HG02943 (cell line): ENCODE data around the gene TNIK.
"Not testable (repeated sequence)": the region's sequence is repeated elsewhere in the genome, so short reads cannot be mapped to it uniquely, and the experiment has no call there.

Experiments used
- ATAC-seq: cut with Tn5 transposase; IDR thresholded peaks from one replicate; pipeline ENCODE4 v1.9.1; 2021; ENCODE audit warnings: mild to moderate bottlenecking, low read depth, moderate library complexity; ENCODE audit not compliant: unreplicated experiment

TNIK gene

DNA sequence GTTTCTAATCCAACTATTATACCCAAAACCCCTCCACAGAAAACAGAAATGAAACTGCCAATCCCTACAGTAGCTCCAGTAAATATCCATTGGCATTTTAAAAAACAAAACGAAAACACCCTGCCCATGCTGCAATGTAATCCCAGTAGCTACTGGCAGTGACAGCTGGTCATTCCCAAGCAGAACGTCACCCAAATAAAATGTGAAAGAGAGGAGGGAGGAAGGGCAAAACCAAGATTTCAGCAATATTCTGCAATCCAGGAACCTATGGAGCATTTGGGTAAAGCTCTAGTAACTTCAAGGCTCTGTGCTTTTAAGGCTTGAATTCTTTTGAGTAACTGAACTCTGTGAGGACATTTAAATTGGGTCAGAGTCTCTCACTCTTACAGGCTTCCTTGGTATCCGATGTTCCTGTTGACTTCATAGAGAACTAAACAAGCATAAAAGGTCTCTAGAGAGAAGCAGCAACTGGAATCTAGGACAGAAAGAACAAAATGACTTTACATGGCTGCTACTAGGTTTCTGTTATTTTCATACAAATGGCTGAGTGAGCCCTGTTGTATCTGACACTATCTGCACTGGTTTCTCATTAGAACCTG, 136.2 kb downstream of the TNIK start:
- no peak for ATAC-seq

DNA sequence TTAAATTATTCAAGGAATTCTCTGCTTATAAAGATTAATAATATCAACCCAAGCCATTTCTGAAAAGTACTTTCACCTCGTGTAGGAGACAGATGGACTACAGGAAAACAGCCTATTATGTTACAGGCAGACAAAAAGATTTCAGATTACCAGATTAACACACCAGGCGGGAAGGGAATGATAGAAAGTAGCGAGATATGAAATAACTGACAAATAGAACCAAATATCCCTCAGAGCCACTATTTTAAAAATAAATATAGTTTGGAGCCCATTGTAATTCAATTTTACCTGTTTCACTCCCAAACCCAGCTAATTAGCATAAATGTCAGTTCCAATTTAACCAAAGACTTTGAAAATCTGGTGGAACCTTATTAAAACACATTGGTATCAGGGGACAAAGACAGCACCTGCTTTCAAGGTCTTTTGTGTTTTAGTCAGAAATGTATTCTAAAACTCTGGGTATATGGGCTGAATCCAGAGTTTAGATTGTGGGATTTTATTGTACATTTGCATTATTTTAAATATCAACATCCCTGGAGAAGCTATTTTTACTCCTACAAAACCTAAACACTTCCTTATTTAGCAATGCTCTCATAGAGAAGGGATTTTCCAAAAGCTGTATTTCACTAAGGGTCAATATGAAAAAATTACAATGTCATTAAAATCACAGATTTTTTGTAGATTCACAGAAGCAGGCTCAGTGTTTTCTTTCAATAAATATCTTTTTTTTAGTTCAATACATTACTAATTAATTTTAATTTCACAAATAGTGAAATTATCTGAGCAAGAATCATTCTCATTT, 138.4 kb downstream of the TNIK start:
- no peak for ATAC-seq

DNA sequence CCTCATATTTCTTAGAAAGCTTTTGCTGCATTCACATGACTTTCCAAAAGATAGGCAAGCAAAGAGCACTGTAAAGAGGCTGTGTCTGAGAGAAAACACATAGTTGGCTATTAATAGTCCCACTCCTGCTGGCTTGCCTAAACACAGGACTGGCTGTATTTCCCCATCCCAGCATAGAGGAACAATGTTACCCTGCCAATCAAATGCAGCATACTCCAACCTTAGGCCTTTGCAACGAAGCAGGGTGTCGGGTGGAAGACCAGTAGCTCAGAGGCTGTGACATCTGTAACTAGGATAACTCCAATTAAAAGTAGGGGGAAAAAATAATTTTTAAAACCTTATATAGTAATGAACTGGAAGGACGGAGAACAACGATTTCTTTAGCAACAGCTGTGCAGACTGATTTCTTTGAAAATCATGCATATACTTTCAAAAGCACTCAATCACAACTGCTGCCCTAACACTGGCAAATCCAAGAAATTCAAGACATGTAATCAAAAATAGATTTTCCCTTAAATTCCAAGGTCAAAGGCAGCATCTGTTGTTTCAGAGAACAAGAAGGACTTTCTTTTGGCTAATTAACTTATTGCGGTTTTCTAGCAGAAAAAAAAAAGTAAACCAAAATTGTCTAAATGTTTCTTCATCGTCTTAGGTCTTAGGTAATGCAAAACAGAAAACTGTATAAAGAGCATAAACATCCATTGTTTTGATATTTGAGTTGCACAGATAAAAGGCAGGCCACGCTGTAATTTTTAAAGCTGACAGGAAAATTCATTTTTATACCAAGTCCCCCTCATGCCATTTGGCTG, 139.3 kb downstream of the TNIK start:
- no peak for ATAC-seq

DNA sequence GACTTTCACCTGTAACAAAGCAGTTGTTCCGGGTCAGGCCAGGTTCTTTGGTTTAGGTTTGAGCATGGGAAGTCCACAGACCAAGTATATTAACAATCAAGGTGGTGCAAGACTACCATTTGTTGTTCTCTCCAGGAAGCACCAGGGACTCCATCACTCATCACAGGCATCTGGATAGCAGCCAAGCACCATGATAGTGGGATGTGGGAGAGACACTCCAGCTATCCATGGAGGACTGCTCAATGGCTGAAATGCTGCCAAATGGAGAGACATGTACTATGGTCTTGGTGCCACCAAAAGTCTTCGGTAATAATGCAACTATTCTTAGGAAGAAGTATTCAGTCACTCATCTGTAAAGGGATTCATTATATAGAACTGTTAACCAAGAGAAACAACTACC, 143.0 kb downstream of the TNIK start:
- ATAC-seq = no peak

DNA sequence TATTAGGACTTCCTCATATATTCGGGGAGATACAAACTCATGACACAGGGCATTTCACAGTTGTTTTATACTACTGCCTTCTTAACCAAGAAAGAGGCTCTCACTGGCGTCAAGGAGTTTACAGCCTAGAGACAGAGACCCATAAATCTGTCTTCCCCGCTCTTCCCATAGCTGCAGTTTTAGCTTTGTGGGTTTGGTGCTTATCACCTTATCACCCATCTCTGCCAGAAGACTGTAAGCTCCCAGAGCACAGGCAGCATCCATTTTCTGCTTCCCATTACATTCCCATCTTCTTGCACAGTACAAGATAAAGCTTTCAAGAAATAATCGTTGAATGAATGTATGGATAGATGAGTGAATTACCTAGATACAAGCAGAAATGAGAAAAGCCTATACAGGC, 144.3 kb downstream of the TNIK start:
- no peak for ATAC-seq

DNA sequence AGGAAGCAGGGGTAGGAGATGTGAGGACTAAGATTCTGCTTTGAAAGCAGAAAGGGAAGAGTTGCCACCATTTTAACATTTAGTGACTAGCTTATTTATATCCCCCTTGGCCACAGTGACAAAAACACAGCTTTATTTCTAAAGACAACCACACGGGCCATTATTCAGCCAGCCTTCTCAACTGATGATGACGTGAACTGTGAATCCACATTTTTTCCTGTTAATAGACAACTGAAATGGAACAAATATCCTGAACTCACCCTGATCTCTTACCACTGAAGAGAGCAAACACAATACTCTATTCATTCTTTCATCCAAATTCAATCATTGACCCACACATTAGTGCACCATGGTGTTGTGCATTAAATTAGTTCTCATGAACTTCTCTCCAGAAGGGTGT, 145.1 kb downstream of the TNIK start:
- no peak for ATAC-seq

DNA sequence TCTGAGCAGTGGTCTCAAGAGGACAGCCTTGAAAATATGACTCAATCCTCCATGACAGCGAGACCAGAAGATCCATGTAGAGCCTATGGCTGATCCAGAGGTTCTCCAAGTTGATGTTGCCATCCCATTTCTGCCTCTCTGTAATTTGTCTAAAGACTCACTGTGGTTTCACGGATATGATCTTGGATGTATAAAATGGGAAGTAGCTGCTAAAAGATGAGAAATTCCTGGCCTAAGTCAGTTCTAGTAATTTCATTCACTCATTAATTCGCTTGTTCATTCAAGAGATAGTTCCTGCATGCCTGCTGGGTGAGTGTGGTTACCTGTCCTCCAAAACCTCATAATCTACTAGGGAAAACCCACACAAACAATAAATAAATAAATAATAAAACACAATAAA, 145.9 kb downstream of the TNIK start:
- no peak for ATAC-seq

DNA sequence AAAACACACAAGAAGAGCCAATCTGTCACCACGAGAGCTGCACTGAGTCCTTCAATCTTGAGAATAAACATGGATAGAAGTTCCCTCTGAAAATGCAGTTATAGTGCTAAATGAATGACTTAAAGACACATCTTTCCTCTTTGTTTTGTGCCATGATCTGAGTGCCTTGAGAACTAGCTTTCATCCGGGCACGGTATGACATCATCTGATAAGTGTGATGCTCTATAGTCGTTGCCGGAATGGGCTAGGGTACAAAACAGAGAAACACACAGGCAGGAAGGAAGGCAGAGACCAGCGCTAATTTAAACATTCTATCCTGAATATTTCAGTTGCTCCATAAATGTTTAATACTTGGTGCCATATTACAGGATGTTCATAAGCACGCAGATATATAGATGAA, 146.5 kb downstream of the TNIK start:
- no peak for ATAC-seq

DNA sequence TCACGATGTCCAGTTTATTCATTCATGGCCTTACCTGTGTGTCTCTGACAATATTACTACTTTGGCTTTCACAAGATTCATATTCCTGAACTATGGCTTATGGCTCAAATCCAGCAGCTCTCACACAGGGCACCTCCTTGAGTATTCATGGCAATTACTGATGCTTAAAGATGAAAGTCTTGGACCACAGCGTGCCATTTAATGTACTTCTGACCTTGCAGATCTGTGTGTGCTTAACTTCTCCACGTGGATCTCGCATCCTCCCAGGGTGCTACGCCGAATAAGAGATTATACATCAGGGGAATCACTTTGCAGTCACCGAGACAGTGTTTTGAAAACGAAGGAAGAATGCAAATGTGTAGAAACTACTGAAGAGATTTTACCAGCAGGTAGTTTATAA, 147.5 kb downstream of the TNIK start:
- ATAC-seq = no peak

DNA sequence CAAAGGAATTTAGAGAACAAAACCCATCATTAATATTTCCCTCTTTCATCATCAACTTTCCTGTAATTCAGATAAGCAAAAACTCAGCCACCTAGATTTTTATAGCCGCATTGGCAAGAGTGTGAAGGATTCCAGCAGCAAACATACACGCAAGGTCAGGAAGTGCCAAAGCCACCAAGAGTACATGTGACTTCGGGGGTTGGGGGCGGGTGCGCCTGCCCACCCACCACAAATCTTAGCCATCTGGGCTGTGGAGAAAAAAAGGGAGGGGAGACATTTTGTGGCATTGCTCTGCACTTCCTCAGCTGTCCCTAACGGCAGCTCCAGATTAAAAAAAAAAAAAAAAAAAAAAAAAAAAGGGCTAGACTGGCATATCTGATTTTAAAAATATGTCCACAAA, 148.4 kb downstream of the TNIK start:
- no peak for ATAC-seq

DNA sequence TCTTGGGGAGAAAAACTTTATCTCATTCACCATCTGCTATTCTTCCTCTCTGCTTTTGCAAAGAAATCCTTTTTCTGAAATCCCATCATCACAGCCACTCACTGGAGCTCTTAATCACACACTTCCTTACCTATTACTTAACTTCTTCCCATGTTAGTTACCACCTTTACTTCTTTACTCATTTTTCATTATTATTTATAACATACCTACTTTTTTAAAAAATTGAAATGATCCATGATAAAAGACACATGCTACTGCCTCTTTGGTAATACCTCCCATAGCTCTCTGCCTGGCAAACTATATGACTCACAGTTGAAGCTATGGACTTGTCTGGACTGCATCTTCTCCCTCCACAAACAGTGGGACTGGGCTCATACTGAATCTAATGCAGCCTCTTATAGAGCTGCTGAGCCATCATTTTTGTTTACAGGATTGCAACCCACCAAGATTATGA, 150.3 kb downstream of the TNIK start:
- ATAC-seq = no peak

DNA sequence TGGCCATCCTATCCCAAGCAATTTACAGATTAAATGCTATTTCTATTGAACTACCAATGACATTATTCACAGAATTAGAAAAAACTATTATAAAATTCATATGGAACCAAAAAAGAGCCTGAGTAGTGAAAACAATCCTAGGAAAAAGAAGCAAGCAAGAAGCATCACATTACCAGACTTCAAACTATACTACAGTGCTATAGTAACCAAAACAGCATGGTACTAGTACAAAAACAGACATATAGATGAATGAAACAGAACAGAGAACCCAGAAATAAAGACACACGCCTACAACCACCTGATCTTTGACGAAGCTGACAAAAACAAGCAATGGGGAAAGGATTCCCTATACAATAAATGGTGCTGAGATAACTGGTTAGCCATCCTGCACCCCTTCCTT, 152.2 kb downstream of the TNIK start:
- ATAC-seq = no peak

DNA sequence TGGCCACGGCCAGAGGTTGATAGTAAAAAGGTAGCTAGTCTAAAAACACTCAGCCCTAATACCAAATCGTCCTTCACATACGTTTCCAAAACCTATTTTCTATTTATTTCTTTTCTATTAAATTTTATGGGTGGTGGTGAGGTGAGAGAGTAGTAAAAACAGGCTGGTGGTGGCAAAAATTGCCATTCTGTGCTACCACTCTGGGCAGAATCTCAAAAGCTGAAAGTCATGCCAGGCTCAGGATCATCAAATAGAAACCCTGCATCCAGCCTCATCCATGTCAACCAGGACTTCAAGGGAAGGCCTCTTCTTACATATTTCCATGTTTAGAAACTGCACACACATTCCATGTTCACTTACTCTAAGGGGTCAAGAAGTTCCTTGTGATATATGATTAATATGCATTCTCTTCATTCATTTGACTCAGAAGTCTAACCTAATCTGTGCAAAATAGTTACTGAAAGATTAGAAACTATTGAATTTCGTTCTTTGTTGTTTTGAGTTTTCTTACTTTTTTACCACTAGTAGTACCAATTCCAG, 153.1 kb downstream of the TNIK start:
- no peak for ATAC-seq

DNA sequence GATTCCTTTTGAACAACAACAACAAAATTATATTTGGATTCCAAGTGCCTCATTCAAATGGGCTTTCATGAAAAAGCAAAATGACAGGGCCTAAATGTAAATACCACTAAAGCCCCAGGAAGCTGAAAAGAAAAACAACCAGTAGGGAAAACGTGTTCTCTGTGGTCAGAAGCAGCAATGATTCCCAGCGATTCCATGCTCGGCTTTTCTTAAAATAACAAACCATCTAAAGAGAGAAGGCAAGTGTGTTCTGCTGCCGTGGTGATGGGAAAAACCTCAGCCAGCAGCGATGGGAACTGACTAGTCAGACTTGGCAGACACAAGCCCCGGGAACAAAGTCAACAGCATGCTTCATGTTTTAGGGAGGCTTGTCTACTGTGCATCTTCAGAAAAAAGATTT, 153.6 kb downstream of the TNIK start:
- no peak for ATAC-seq

DNA sequence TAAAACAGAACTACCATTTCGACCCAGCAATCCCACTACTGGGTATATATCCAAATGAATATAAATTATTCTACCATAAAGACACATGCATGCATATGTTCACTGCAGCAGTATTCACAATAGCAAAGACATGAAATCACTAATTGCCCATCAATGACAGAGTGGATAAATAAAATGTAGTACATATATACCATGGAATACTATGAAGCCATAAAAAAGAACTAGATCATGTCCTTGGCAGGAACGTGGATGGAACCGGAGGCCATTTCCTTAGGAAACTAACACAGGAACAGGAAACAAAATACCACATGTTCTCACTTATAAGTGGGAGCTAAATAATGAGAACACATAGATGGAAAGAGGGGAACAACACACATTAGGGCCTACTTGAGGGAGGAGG, 154.4 kb downstream of the TNIK start:
- ATAC-seq = not testable (repeated sequence)

DNA sequence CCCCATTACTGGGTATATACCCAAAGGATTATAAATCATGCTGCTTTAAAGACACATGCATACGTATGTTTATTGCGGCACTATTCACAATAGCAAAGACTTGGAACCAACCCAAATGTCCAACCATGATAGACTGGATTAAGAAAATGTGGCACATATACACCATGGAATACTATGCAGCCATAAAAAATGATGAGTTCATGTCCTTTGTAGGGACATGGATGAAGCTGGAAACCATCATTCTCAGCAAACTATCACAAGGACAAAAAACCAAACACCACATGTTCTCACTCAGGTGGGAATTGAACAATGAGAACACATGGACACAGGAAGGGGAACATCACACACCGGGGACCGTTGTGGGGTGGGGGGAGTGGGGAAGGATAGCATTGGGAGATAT, 155.7 kb downstream of the TNIK start:
- not testable (repeated sequence) for ATAC-seq

DNA sequence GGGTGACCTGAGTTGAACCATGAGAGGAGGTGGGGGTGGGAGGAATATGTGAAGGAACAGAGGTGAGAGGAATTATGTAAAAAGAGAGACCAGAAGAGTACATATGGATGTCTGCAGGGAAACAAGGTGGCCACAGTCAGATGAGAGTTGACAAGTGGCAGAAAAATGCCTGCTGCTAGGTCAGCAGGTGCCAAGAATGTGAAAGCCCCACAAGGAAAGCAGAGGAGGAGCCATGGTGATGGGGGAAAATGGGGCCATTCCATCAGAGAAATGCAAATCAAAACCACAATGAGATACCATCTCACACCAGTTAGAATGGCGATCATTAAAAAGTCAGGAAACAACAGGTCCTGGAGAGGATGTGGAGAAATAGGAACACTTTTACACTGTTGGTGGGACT, 156.2 kb downstream of the TNIK start:
- ATAC-seq = not testable (repeated sequence)

DNA sequence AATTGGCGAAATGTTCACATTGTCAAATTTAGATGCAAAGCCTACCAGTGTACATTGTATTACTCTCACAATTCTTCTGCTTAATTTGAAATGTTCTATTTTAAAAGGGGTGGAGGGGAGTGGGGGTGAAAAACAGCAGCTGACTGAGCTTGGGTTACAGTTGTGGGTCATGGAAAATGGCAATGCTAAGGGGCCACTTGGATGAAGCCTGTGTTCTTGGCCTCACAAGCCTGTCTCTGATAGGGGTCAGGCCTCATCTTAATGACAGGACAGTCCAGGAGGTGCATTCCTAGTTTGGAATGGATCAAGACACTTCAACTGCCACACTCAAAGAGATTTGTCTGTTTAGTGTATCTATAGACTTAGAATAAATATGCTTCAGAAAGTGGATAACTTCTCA, 158.2 kb downstream of the TNIK start:
- ATAC-seq = no peak

DNA sequence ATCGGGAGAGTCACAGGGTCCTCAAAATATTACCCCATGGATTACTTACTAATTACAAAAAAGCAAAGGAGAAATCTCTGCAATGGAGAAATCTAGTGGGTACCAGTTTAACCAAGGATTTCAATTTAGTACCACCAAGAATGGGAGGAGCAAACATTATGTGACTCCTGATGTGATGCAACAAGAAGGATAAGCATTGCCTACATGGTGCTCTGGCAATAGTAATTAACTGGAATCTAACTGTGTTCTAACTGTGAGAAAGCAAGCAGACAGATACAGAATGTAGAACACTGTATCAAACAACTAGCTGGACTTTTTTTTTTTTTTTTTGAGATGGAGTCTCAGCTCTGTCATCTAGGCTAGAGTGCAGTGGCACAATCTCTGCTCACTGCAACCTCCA, 159.2 kb downstream of the TNIK start:
- ATAC-seq = no peak

DNA sequence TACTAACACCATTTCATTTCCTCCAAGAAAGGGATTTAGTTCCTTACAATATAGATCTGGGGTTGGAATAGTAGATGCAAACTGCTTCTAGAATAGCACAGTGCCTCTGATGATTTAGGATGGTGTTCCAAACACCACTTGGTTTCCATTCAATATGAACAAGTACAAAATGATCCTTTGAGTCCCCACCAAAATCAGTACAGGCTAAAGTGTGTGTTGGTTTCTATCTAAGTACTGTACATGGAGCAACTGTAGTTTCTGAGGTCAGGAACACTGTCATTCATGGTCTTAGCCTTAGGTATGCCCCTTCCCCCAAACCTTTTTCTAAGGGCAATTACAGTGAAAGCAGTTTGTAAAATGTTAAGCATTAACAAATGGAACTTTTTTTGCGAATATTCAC, 162.3 kb downstream of the TNIK start:
- ATAC-seq = no peak

DNA sequence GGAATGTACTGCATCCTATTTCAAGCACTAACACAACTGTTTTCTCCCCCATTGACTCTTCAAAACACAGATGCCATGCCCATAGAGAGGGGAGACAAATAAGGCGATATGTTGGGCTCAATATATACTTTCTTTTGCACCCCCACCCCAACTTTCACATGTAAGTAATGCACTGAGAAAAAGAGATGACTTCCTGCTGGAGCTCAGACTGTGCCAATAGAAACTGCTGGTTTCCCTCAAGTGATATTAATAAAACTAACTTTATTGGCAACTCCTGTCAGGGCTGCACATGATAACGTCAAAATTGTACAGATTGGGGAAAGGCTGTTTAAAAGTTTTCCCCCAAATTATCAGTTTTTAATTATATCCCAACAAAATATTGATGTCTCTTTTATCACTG, 163.0 kb downstream of the TNIK start:
- ATAC-seq = no peak
